Measurements from ENCODE around the gene LOXL3. TPM values are rescaled to one million over a fixed set of nuclear protein-coding genes. Genes with fewer than 3 reads are reported as not detected.

LOXL3 gene
- polyA plus RNA-seq, 1 of the 3 experiments (the other 2 are of a cell fraction): 47.9 TPM

DNA sequence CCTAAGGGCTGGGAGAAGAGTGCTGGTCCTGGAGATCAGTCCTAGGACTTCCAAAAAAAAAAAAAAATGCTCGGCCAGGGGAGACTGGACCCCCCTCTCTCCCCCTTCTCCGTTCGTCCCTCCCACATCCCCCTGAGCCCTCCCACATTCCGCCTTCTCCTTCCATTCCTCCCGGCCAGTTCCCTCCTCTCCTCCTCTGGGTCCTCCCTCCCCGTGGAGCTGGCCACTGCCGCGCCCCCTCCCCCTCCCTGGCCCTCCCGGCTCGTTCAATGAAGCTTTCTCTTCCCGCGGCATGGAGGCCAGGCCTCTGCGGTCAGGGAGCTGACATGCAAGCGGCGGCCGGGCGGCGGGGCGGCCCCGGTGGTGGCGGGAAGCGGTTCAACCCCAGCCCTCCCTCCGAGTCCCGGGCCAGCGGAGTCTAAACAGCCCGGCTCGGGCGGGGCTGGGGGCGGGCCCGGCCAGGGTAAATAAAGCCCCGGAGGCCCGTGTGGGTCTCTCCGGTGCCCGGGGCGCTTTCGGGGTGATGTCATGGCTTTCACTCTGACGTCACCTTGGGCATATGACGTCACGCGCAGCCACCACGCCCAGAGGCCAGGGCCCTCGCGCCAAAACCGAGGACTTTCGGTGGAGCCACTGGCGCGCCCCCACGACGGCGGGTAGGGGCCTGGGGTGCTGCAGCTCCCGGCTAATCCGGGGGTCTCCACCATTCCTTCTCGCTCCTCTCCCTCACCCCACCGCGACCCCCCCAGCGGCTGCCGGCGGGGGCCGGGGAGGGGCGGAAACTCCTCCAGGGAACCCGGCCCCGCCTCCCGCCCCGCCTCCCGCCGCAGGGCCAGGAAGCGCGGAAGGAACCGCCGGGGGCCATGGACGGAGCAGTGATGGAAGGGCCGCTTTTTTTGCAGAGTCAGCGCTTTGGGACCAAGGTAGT lies at the start of gene LOXL3, which contains the start of gene DOK1 (continued):
- TF ChIP-seq, protein P1, sequence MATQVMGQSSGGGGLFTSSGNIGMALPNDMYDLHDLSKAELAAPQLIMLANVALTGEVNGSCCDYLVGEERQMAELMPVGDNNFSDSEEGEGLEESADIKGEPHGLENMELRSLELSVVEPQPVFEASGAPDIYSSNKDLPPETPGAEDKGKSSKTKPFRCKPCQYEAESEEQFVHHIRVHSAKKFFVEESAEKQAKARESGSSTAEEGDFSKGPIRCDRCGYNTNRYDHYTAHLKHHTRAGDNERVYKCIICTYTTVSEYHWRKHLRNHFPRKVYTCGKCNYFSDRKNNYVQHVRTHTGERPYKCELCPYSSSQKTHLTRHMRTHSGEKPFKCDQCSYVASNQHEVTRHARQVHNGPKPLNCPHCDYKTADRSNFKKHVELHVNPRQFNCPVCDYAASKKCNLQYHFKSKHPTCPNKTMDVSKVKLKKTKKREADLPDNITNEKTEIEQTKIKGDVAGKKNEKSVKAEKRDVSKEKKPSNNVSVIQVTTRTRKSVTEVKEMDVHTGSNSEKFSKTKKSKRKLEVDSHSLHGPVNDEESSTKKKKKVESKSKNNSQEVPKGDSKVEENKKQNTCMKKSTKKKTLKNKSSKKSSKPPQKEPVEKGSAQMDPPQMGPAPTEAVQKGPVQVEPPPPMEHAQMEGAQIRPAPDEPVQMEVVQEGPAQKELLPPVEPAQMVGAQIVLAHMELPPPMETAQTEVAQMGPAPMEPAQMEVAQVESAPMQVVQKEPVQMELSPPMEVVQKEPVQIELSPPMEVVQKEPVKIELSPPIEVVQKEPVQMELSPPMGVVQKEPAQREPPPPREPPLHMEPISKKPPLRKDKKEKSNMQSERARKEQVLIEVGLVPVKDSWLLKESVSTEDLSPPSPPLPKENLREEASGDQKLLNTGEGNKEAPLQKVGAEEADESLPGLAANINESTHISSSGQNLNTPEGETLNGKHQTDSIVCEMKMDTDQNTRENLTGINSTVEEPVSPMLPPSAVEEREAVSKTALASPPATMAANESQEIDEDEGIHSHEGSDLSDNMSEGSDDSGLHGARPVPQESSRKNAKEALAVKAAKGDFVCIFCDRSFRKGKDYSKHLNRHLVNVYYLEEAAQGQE (IDR thresholded peaks at IDR 0.05; ENCODE audit: low read depth, low read length): no peak
- TF ChIP-seq MXI1 (IDR thresholded peaks at IDR 0.05; ENCODE audit: low read depth, low read length): peak; percentile 47; the same call in 1 of the 2 replicates
- TF ChIP-seq EP300 (IDR thresholded peaks at IDR 0.05; ENCODE audit: borderline replicate concordance in 1 of 2, low read depth in 1 of 2, low read length in 1 of 2): no peak
- TF ChIP-seq, protein P2, sequence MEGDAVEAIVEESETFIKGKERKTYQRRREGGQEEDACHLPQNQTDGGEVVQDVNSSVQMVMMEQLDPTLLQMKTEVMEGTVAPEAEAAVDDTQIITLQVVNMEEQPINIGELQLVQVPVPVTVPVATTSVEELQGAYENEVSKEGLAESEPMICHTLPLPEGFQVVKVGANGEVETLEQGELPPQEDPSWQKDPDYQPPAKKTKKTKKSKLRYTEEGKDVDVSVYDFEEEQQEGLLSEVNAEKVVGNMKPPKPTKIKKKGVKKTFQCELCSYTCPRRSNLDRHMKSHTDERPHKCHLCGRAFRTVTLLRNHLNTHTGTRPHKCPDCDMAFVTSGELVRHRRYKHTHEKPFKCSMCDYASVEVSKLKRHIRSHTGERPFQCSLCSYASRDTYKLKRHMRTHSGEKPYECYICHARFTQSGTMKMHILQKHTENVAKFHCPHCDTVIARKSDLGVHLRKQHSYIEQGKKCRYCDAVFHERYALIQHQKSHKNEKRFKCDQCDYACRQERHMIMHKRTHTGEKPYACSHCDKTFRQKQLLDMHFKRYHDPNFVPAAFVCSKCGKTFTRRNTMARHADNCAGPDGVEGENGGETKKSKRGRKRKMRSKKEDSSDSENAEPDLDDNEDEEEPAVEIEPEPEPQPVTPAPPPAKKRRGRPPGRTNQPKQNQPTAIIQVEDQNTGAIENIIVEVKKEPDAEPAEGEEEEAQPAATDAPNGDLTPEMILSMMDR (IDR thresholded peaks at IDR 0.05): no peak
- TF ChIP-seq, protein P3, sequence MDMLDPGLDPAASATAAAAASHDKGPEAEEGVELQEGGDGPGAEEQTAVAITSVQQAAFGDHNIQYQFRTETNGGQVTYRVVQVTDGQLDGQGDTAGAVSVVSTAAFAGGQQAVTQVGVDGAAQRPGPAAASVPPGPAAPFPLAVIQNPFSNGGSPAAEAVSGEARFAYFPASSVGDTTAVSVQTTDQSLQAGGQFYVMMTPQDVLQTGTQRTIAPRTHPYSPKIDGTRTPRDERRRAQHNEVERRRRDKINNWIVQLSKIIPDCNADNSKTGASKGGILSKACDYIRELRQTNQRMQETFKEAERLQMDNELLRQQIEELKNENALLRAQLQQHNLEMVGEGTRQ (IDR thresholded peaks at IDR 0.05; ENCODE audit: borderline replicate concordance, low read depth, low read length): no peak
- no peak for TF ChIP-seq TCF12 (IDR thresholded peaks at IDR 0.05)

DNA sequence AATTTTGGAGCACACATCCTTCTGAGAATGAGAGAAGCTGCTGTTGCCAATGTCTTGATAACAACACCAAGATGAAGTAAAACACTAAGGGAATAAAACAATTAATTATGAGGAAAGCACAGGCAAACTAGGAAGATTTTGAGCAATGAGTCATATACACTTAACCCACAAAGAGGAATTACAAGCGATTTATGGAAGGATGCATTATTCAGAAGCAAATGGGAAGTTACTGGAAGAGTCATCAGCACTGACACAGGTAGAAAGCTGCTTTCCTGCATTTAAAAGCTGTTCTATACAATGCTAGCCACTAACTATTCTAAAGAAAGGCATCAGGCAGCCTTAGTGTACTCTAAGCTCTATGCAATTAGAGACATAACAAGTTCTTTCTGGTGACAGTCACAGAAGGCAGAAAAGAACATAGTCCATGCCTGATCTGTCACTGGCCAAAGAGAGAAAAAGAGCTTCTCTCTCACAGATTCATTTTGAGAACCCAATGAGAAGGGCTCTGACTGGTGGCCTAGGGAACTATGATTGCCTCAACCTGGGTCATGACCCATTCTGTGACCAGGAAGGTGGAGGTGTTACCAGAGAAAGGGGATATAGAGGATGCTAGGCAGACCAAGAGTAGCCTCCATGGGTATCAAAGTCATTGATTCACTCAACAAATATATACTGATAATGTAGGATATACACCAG lies 49.0 kb upstream of the LOXL3 start:
- CTCF ChIA-PET: interaction anchor here (1.5 to 4.4 kb wide), 2 partner anchors 14 to 17 kb away, joined by 3 to 13 read pairs; no protein-coding TSS in a partner anchor
- Histone ChIP-seq H2AFZ (ENCODE audit: low read depth) (no peak overlapping the region), H4K20me1 (ENCODE audit: insufficient read depth) (no peaks in the 10 kb centered on the region), H3K4me3 (ENCODE audit: low read depth in 2 of 2, low read length in 1 of 2) (no peak overlapping the region), H3K79me2 (ENCODE audit: insufficient read depth) (no peaks in the 10 kb centered on the region; the same call in 1 of the 2 replicates), H3K4me1 (ENCODE audit: control insufficient read depth in 1 of 2, insufficient read depth in 2 of 2, low read depth in 1 of 2, low read length in 1 of 2) (peaks cover 3 to 4% of the 10 kb centered on the region in 2 experiments; a peak in 3 of 4 replicates), H3K9me3 (no peaks in the 10 kb centered on the region), H3K27me3 (ENCODE audit: insufficient read depth) (peaks cover 9% of the 10 kb centered on the region; the same call in 1 of the 2 replicates), H3K9ac (no peak overlapping the region), H3K27ac (ENCODE audit: low read depth in 2 of 2, low read length in 1 of 2) (peak overlapping the region in 1 of 2 experiments; percentile 89; a peak in 2 of 4 replicates), H3K4me2 (peak overlapping the region; percentile 11; the same call in 1 of the 2 replicates), H3F3A (replicated peaks; ENCODE audit: insufficient read depth) (peaks cover 11% of the 10 kb centered on the region), H3K9me2 (no peaks in the 10 kb centered on the region), H3K36me3 (replicated peaks in 1 of 2; ENCODE audit: control insufficient read depth in 1 of 2, insufficient read depth in 2 of 2, low read length in 1 of 2) (no peaks in the 10 kb centered on the region)
- TF ChIP-seq, protein P4, sequence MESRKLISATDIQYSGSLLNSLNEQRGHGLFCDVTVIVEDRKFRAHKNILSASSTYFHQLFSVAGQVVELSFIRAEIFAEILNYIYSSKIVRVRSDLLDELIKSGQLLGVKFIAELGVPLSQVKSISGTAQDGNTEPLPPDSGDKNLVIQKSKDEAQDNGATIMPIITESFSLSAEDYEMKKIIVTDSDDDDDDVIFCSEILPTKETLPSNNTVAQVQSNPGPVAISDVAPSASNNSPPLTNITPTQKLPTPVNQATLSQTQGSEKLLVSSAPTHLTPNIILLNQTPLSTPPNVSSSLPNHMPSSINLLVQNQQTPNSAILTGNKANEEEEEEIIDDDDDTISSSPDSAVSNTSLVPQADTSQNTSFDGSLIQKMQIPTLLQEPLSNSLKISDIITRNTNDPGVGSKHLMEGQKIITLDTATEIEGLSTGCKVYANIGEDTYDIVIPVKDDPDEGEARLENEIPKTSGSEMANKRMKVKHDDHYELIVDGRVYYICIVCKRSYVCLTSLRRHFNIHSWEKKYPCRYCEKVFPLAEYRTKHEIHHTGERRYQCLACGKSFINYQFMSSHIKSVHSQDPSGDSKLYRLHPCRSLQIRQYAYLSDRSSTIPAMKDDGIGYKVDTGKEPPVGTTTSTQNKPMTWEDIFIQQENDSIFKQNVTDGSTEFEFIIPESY (IDR thresholded peaks at IDR 0.05; ENCODE audit: borderline replicate concordance, low read depth): no peak
- TF ChIP-seq, protein P5, sequence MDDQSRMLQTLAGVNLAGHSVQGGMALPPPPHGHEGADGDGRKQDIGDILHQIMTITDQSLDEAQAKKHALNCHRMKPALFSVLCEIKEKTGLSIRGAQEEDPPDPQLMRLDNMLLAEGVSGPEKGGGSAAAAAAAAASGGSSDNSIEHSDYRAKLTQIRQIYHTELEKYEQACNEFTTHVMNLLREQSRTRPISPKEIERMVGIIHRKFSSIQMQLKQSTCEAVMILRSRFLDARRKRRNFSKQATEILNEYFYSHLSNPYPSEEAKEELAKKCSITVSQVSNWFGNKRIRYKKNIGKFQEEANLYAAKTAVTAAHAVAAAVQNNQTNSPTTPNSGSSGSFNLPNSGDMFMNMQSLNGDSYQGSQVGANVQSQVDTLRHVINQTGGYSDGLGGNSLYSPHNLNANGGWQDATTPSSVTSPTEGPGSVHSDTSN (IDR thresholded peaks at IDR 0.05): peak; percentile 40; the same call in 1 of the 2 replicates
- peak; percentile 55 for TF ChIP-seq JUND (IDR thresholded peaks at IDR 0.05)
- TF ChIP-seq FOSL2 (IDR thresholded peaks at IDR 0.05; ENCODE audit: borderline replicate concordance, low read depth): peak; percentile 61; the same call in 1 of the 2 replicates
- WGBS (ENCODE audit: low lambda C conversion rate): 10% methylated on average over 1 of the region's 1 CpG
- no peak for DNase-seq
- POLR2A ChIA-PET: no interaction called here
